Thyroid gland (tissue), 4 donors: ENCODE measurements around the gene MYLK2.

Source experiments
- CTCF ChIP-seq, 6 experiments: fragments of 200-600 bp in 3 of 6; fragments of 450-650 bp in 3 of 6; sonication (generic) in 3 of 6; IDR thresholded peaks; one replicate each; pipeline ENCODE4 v1.5.1; 2016 to 2019; ENCODE audit warnings: antibody characterized with exemption in 6 of 6, mild to moderate bottlenecking in 2 of 6, inconsistent platforms in 1 of 6, moderate library complexity in 1 of 6
- POLR2A ChIP-seq, 2 donors: fragments of 450-650 bp; IDR thresholded peaks; one replicate each; pipeline ENCODE4 v1.6.1; 2017; ENCODE audit warnings: antibody characterized with exemption in 2 of 2, mild to moderate bottlenecking in 2 of 2, moderate library complexity in 1 of 2

GRCh38 chr20:31774408-31774807, 44.7 kb upstream of the MYLK2 start:
- no peak for TF ChIP-seq POLR2A (IDR thresholded peaks at IDR 0.05)
- no peak for TF ChIP-seq CTCF (IDR thresholded peaks at IDR 0.05)
